ENCODE measurements around the gene AJM1. TPM values are rescaled to one million over a fixed set of nuclear protein-coding genes. Genes with fewer than 3 reads are reported as not detected.
"Not testable (repeated sequence)": the region's sequence is repeated elsewhere in the genome, so short reads cannot be mapped to it uniquely, and the experiment has no call there.

AJM1 gene
- total and polyA plus RNA-seq, 5 experiments from 2014 or later: 0.05 to 1.3 (median 0.69) TPM; not detected in 1

DNA sequence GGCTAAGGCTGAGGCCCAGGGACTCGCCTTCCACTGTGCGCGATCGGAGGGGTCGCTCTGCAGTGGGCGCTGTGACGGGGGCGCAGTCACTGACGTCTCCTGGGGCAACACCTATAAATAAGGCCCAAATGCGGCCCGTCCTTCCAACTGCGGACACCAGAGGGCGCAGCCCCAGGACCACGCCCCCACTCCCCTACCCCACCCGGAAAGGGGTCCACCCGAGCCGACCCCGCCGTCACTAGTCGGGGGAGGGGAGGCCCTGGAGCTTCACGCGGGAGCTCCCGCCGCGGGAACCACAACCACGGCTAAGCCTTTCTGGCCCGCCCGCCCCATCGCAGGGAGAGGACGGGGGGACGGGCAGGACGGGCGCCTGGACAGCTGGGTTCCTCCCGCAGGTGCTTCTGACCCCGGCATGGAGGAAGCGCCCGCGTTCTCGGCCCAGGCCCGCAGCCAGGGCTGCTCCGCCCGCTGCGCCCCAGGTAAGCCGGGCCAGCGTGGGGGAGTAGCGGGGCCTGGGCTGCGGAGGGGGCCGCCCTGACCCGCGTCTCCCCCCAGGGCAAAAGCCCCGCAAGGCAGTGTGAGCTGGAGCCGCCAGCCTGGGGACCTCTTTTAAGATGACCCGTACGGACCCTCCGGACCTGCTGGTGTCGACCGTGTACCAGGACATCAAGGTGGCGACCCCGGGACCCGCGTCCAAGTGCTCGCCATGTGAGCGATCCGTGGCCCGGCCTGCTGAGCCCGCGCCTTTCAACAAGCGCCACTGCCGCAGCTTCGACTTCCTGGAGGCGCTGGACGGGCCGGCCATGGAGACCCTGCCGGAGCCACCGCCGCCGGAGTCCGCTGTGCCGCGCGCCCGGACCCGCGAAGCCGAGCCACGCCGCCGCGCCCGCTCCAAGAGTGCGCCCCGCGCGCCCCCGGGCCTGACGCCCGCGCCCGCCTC lies 1.8 kb downstream of the AJM1 start:
- DNase-seq (peak; percentile 39 to 78 (median 58)), ATAC-seq (peak; percentile 8 to 26)
- peak overlapping the region in 6 of 10 donors; percentile 24 to 73 (median 66) for H3K27ac Mint-ChIP-seq
- not testable (repeated sequence) for H3K36me3 Mint-ChIP-seq, H3K9me3 Mint-ChIP-seq
- H3K4me3 Mint-ChIP-seq: peak overlapping the region; percentile 48 to 80 (median 70)
- POLR2A ChIA-PET: interaction anchor here (1.2 to 3.8 kb wide), 2 partner anchors 44 to 191 kb away, joined by 3 to 17 read pairs; no protein-coding TSS in a partner anchor
- H3K27me3 Mint-ChIP-seq: peaks cover 0 to 27% (median 2%) of the 10 kb centered on the region in 5 donors
- peaks cover 13 to 31% (median 24%) of the 10 kb centered on the region in 4 donors for H3K4me1 Mint-ChIP-seq

- POLR2A ChIA-PET: interaction anchor here (3.8 kb wide), 1 partner anchor 190 kb away, joined by 17 read pairs; no protein-coding TSS in a partner anchor
- H3K4me3 Mint-ChIP-seq: peak overlapping the region in 8 of 10 donors; percentile 7 to 69 (median 26)
- H3K36me3 Mint-ChIP-seq: peaks cover 0 to 2% (median 0%) of the 10 kb centered on the region in 3 donors
- H3K27me3 Mint-ChIP-seq: peaks cover 0 to 29% (median 2%) of the 10 kb centered on the region in 5 donors
- ATAC-seq (no peak), DNase-seq (no peak)
- no peaks in the 10 kb centered on the region for H3K9me3 Mint-ChIP-seq
- H3K27ac Mint-ChIP-seq: no peak overlapping the region
- H3K4me1 Mint-ChIP-seq: peaks cover 12 to 33% (median 24%) of the 10 kb centered on the region in 4 donors
Measured at GRCh38 chr9:136844761-136845464, 2.6 kb downstream of the AJM1 start.

GRCh38 chr9:136845465-136846260 lies 3.4 kb downstream of the AJM1 start:
- Mint-ChIP-seq H3K27ac (no peak overlapping the region), H3K4me3 (peak overlapping the region in 7 of 10 donors; percentile 11 to 69 (median 33)), H3K9me3 (no peaks in the 10 kb centered on the region), H3K4me1 (peaks cover 10 to 33% (median 23%) of the 10 kb centered on the region in 4 donors), H3K27me3 (peaks cover 0 to 29% (median 2%) of the 10 kb centered on the region in 5 donors), H3K36me3 (no peaks in the 10 kb centered on the region)
- POLR2A ChIA-PET: interaction anchor here (3.8 kb wide), 1 partner anchor 189 kb away, joined by 17 read pairs; no protein-coding TSS in a partner anchor
- DNase-seq: no peak
- ATAC-seq: no peak

DNA sequence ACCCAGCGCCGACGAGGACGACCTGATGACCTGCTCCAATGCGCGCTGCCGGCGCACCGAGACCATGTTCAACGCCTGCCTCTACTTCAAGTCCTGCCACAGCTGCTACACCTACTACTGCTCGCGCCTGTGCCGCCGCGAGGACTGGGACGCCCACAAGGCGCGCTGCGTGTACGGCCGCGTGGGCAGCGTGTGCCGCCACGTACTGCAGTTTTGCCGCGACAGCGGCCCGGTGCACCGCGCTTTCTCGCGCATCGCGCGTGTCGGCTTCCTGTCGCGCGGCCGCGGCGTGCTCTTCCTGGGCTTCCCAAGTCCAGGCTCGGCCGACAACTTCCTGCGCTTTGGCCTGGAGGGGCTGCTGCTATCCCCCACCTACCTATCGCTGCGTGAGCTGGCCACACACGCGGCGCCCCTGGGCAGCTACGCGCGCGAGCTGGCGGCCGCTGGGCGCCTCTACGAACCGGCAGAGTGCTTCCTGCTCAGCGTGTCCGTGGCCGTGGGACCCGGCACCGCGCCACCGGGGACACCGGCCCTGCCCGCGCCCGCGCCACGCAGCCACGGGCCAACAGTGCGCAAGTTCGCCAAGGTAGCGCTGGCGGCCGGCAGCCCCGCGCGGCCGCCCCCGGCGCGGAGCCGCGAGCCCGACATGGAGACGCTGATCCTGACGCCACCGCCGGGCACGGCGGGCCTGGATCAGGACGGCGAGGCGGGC lies 4.3 kb downstream of the AJM1 start:
- H3K36me3 Mint-ChIP-seq: no peaks in the 10 kb centered on the region
- DNase-seq (no peak), ATAC-seq (no peak)
- peak overlapping the region in 1 of 10 donors; percentile 67 for H3K27ac Mint-ChIP-seq
- no peaks in the 10 kb centered on the region for H3K9me3 Mint-ChIP-seq
- POLR2A ChIA-PET: interaction anchor here (0.6 to 1.5 kb wide), 4 partner anchors 19 to 355 kb away, joined by 3 to 6 read pairs (median 4); partner anchors contain the start of genes EDF1 and TRAF2
- peaks cover 10 to 29% (median 23%) of the 10 kb centered on the region in 4 donors for H3K4me1 Mint-ChIP-seq
- H3K4me3 Mint-ChIP-seq: peak overlapping the region in 5 of 10 donors; percentile 25 to 86 (median 54)
- H3K27me3 Mint-ChIP-seq: peaks cover 0 to 29% (median 2%) of the 10 kb centered on the region in 5 donors

DNA sequence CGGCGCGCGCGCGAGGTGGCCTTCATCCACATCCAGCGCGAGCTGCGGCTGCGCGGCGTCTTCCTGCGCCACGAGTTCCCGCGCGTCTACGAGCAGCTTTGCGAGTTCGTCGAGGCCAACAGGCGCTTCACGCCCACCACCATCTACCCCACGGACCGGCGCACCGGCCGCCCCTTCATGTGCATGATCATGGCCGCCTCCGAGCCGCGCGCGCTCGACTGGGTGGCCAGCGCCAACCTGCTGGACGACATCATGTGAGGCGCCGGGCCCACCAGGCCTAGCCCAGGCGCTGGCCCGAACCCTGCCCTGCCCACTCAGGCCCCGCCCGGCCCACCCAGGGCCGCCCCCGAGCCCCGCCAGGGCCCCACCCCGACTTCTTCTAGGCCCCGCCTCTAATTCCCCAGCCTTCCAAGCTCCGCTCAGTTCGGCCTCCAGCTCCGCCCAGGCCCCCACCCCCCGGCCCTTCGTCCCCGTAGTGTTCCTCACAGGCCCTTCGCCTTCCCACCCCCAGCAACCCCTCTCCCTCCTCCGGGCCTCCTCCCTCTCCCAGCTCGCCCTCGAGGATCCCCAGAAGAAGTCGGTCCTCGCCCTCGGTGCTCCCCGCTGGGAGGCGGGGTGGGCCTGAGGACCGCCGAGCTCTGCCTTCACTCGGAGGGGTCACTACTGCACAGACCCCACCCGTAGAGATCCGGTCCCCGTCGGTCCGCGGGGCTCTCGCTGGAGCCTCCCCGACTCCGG lies 5.0 kb downstream of the AJM1 start:
- ATAC-seq (no peak), DNase-seq (peak in 1 of 10 donors; percentile 31)
- no peaks in the 10 kb centered on the region for H3K9me3 Mint-ChIP-seq
- peaks cover 0 to 29% (median 2%) of the 10 kb centered on the region in 5 donors for H3K27me3 Mint-ChIP-seq
- H3K36me3 Mint-ChIP-seq: no peaks in the 10 kb centered on the region
- POLR2A ChIA-PET: interaction anchor here (0.5 to 1.5 kb wide), 6 partner anchors 9 to 213 kb away, joined by 3 to 6 read pairs (median 4); partner anchors contain the start of genes EDF1 and TRAF2
- peaks cover 7 to 25% (median 20%) of the 10 kb centered on the region in 4 donors for H3K4me1 Mint-ChIP-seq
- peak overlapping the region in 3 of 10 donors; percentile 72 to 90 (median 79) for H3K27ac Mint-ChIP-seq
- peak overlapping the region; percentile 63 to 91 (median 86) for H3K4me3 Mint-ChIP-seq

DNA sequence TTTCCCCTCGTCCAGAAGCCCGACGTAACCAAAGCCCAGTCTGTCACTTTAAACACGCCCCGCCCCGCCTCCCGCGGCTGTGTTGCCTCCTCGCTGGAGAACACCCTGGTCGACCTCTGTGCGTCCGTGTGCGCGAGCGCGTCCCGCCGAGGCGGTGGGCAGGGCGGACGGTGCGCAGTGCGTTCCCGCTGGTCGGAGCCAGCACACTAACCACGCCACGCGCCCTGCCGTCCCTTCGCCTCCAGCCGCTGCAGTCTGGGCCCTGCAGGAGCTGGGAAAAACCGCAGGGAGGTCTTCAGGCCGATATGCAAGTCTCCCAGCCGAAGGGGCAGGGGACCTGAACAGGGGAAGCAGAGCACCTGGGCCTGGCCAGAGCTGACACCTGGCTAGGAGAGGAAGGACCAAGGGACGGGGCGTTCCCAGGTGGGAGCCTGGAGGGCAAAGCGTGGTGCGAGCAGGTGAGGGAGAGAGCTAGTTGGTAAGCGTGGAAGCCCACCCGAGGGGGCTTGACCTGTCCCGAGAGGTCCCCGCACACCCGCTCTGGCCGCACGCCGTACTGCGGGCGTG lies 5.6 kb downstream of the AJM1 start:
- POLR2A ChIA-PET: interaction anchor here (0.5 to 1.5 kb wide), 5 partner anchors 9 to 214 kb away, joined by 3 to 6 read pairs (median 4); partner anchors contain the start of gene TRAF2
- Mint-ChIP-seq H3K27ac (peak overlapping the region in 4 of 10 donors; percentile 72 to 90 (median 76)), H3K27me3 (peaks cover 0 to 27% (median 2%) of the 10 kb centered on the region in 5 donors), H3K4me1 (peaks cover 5 to 23% (median 17%) of the 10 kb centered on the region in 4 donors), H3K9me3 (no peaks in the 10 kb centered on the region), H3K36me3 (no peaks in the 10 kb centered on the region), H3K4me3 (peak overlapping the region; percentile 63 to 91 (median 86))
- DNase-seq: peak; percentile 27 to 78 (median 50)
- no peak for ATAC-seq

DNA sequence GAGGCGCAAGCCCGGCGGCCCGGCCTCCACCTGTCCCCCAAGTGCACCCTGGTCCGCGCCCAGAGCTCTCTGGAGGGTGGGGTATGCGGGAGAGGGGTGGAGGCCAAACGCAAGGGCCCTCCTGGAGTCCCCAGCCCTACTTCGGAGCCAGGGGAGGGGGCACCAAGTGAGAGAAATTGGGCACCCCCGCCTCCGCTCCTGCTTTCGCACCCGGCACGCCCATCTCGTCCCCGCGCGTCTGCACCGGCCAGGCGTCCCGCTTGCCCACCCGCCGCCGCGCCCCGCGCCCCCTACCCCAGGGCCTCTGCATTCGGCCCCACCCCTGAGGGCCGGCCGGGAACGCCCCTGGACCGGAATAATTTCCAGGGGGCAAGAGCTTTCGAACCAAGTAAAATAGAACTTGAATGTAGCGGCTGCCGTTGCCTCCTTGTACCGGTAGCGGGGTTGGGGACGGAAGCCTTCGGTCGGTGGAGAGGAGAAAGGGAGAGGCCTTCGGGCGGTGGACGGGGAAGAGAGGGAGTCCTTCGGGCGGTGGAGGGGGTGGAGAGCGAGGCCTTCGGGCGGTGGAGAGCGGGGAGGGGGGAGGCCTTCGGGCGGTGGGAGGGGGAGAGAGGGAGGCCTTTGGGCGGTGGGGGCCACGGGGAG lies 6.2 kb downstream of the AJM1 start:
- DNase-seq (no peak), ATAC-seq (peak in 1 of 2 donors; percentile 12)
- Mint-ChIP-seq H3K27me3 (peaks cover 0 to 25% (median 2%) of the 10 kb centered on the region in 5 donors), H3K4me1 (peaks cover 5 to 21% (median 16%) of the 10 kb centered on the region in 4 donors), H3K36me3 (no peaks in the 10 kb centered on the region), H3K27ac (peak overlapping the region in 6 of 10 donors; percentile 31 to 76 (median 72)), H3K4me3 (peak overlapping the region; percentile 78 to 95 (median 88)), H3K9me3 (no peaks in the 10 kb centered on the region)
- POLR2A ChIA-PET: interaction anchor here (0.6 to 1.2 kb wide), 3 partner anchors 8 to 187 kb away, joined by 3 to 4 read pairs (median 3); partner anchors contain the start of gene RABL6

DNA sequence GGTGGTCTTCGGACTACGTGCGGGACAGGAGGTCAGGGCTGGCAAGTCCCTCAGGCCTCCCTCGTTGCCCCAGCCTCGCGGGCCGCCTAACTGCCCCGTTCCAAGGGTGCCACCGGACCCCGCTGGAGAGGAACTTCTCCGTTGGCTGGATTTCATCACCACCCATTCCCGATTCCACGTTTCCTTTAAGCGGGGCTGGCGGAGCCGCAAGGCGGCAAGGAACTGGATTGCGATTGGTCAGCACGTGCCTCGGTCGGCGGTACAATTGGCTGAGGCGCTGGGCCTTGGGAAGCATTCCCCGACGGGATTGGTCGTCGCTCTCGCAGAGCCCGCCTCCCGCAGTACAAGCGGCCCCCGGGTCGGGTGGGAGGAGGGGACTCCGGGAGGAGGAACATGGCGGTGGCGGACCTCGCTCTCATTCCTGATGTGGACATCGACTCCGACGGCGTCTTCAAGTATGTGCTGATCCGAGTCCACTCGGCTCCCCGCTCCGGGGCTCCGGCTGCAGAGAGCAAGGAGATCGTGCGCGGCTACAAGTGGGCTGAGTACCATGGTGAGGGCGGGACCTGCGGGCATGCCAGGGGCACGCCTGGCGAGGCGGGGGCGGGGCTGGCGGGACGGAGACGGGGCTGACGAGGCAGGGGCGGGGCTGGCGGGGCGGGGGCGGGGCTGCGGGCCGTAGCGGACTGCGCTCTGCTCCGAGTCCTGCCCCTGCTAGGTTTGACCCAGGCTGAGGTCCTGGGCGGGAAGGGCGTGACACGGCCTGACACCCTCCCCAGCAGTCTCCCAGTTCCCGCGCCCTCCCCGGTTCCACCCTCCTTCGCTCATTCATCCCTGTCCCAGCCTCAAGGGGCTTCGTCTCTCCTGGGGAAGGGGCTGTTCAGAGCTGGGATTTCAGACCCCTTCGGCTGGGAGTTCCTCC lies 7.0 kb downstream of the AJM1 start, which contains the start of gene PHPT1:
Gene PHPT1, plus strand, starts transcription at position 372 of the 922 bp plus-strand sequence. Its CDS starts 22 bp downstream, at position 394.
- POLR2A ChIA-PET: interaction anchor here (0.6 to 1.6 kb wide), 7 partner anchors 11 to 42 kb away, joined by 3 to 4 read pairs (median 3); partner anchors contain the start of genes EDF1 and RABL6
- DNase-seq: peak; percentile 93 to 99 (median 96)
- Mint-ChIP-seq H3K9me3 (no peaks in the 10 kb centered on the region), H3K27me3 (peaks cover 0 to 22% (median 2%) of the 10 kb centered on the region in 5 donors), H3K4me1 (peaks cover 4 to 18% (median 14%) of the 10 kb centered on the region in 4 donors), H3K27ac (peak within 1 kb of the TSS; percentile 64 to 97 (median 78)), H3K4me3 (peak within 1 kb of the TSS; percentile 86 to 95 (median 91)), H3K36me3 (no peaks in the 10 kb centered on the region)
- peak; percentile 92 to 95 for ATAC-seq

Measured in naive thymus-derived CD8-positive, alpha-beta T cell (primary cell).